GM19035 (cell line): ENCODE results near the gene LYRM2.

Experiments
- ATAC-seq: cut with Tn5 transposase; IDR thresholded peaks from one replicate; pipeline ENCODE4 v1.9.1; 2021; ENCODE audit not compliant: unreplicated experiment

Gene LYRM2

GRCh38 chr6:89562093-89562973 is 76.2 kb downstream of the LYRM2 start:
- no peak for ATAC-seq

DNA sequence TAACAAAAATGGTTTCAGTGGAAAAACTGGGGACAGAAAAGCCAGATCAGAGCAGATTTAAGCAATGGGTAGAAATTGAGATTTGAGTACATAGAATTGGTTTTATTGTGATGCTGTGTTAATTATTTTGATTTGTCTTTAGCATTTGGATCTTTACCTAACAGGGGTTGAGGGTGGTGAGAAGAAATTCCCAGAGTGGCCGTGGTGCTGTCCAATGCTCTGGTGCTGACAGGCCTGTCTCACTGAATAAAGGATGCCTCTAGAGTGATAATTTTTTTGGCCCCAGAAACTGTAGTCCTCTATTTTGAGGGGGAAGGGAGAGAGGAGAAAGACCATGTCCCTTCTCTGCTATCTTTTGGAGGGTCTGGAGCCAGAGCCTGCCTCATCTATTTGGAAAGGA is 79.1 kb downstream of the LYRM2 start:
- no peak for ATAC-seq

DNA sequence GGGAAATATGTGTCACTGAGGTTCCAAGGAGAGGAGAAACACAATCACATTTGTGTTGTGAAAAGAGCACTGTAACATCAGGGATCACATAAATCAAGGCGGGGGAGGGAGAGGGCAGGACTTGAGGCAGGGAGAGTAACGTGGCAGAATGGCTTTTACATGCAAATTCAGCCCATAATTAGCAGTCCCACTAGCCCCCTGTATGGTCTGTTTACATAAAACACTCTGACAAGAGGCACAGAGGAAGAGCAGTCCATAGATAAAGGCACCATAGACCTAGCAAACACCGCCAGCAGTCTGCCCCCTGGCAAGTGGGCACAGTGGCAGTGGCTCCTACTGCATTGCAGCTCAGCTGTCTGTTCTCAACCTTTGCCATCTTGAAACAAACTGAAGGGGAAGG is 82.7 kb downstream of the LYRM2 start:
- no peak for ATAC-seq

DNA sequence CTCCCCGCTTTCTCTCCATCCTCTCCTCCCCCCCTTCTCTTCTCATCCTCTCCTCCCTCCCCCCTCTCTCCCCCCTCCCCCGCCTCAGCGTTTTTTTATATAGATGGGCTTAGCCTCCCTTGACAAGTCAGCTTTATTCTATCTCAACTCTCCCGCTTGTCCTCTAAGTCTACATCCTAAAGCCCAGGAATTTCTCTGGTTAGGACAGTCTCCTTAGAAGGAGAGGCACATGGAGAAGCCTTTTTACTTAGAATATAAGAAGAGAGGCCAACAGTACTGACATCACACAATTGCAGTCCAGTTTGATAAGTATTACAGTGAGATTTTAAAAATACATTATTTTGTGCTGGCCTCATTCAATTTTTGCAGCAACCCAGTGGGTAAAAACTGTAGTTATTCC is 83.5 kb downstream of the LYRM2 start:
- ATAC-seq = no peak

DNA sequence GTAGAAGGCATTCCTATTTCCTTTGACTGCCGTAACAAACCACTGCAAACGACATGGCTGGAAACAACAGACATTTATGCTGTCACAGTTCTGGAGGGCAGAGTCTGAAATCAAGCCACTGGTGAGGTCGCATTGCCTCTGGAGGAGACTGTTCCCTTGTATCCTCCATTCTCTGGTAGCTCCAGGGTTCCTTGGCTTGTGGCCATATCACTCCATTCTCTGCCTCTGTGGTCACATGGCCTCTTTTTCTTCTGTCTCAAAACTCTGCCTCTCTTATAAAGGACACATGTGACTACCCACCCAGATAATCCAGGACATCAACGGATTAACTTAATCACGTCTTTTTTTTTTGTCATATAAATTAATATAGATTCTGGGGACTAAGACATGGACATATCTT is 84.4 kb downstream of the LYRM2 start:
- no peak for ATAC-seq

DNA sequence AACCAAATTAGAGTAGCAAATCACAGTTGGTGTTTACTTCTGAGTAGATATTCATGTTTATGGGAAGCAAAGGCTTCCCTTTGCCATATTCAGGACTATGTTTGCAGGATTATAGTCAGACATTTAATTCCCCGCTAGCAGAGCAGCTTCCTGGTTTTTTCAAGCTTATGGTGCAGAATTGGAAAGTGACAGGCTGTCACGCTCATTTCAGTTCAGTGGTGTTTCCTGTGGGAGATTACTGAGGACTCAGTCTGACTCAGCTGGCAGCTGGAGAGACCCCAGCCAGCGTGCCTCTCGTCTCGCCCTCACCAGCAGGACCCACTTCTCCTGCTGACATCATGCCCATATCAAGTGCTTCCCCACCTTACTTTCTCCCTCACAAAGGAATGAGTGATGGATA is 85.1 kb downstream of the LYRM2 start:
- ATAC-seq = no peak

GRCh38 chr6:89547281-89547680 is 91.3 kb downstream of the LYRM2 start:
- no peak for ATAC-seq

DNA sequence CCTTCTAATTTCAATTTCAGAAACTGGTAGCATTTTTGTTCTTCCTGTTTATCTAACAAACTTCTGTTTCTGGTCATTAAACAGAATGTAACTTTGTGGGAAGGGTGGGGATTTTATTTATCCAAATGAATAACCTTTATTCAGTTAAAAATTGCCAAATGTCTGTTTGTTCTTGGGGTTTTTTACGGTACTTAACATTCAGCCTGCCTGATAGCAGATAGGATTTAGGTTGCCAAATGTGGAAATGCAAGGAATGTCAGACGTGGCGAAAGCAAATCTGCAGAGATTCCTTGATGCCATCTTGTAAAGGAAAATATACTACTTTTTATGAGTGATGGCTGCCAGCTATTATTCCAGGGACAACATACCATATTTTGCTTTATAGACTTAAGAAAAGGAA is 95.7 kb downstream of the LYRM2 start:
- ATAC-seq = no peak

DNA sequence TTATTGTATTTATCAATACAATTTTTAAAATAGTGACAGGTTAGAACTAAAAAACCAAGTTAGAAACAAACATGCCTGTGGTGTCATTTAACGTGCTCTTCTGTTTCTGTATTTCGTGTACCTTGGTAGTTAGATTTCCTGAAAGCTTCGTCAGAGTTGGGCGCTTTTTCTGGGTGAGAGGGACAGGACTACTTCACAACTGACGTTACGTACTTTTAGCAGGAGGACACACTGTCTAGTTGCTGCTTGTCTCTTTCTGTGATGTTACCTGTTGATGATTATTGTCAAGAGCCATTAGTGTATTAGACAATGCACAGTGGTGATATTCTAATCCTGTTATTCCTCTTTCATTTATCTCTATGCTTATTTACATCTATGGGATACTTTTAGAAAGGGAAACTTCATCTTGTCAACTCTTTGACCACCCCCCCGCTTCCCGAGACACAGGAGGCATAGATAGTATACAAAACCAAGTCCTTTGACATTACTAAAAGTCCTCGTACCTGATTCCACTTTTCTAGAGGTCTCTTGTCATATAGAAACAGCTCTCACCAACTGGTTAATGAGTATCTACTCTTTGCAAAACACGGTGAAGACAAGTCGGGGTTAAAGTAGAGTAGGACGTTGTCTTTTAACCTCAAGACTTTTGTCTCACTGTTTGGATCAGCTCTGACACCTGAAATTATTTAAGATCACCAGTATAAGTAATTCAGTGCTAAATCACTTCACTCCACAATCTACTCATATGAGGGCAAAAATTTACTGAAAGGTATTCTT is 96.3 kb downstream of the LYRM2 start:
- ATAC-seq = no peak

DNA sequence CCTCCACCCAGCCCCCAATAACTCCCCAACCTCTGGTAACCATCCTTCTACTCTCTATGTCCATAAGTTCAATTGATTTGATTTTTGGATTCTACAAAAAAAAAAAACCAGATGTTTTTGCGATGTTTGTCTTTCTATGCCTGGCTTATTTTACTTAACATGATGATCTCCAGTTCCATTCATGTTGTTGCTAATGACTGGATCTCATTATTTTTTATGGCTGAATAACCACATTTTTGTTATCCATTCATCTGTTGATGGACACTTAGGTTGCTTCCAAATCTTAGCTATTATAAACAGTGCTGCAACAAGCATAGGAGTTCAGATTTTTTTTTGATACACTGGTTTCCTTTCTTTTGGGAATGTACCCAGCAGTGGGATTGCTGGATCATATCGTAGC is 98.8 kb downstream of the LYRM2 start:
- no peak for ATAC-seq

DNA sequence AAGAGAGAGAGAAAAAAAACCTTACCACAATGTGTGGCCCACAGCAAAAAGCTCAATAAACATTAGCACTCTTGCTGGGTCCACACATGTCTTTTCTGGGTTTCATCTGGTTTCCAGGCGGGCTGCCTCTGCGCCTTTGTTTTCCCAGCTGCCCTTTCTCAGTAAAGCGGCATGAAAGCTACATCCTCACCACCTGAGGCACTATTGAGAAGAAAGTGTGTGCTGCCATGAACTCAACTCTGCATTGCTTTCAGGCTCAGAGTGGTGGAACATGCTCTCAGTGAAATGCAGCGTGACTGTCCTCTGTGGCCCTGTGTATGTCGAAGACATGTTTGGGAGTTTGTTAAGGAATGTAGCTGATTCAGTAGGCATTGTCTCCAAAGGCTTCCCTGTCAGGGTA is 102.3 kb downstream of the LYRM2 start:
- no peak for ATAC-seq

DNA sequence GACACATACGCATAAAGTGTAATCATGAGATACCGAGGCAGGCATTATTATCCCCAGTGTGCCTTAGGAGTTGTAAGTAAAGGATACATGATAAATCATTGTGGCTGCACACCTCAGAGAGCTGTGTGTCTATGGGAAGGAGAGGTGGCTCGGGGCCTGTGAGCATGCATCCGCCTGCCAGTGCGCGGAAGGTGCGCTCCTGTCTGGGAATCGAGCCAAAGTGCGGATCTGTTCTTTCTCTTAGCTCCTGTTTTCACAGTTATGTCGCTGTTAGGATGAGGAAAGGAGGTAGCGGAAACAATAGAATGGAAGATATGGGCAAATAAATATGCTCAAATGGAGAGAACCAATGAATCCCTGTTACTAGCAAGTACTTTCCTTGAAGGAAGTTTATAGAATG is 107.6 kb downstream of the LYRM2 start:
- ATAC-seq = no peak

DNA sequence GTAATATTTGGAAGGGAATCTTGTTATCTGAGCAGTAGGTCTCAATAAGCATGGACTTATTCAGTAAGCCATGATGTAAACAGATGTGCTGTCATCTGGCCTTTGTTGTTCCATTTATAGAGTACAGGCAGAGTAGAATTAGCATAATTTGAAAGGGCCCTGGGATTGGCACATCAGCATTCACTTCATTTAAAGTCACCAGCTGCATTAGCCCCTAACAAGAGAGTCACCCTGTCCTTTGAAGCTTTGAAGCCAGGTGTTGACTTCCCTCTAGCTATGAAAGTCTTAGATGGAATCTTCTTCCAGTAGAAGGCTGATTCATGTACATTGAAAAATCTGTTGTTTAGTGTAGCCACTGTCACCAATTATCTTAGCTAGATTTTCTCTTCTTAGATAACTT is 109.7 kb downstream of the LYRM2 start:
- ATAC-seq = no peak

DNA sequence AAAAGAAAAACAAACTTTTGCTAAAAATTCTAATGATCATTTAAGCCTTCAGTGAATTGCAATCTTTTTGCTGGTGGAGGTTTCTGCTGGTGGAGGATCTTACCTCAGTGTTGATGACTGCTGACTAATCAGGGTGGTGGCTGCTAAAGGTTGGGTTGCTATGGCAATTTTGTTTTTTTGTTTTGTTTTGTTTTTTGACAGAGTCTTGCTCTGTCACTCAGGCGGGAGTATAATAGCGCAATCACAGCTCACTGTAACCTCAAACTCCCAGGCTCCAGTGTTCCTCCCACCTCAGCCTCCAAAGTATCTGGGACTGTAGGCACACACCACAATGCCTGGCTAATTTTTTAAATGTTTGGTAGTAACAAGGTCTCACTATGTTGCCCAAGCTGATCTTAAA is 110.9 kb downstream of the LYRM2 start:
- no peak for ATAC-seq

DNA sequence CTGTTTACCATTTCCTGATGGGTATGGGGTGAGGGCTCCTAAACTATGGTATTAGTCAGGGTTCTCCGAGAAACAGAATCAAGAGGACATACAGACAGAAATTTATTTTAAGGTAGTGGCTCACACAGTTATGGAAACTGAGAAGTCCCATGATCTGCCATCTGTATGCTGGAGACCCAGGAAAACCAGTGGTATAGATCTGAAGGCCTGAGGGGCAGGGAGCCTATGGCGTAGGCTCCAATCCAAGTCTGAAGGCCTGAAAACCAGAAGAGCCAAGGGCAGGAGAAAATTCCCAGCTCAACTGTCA is 112.0 kb downstream of the LYRM2 start:
- ATAC-seq = no peak

GRCh38 chr6:89525786-89526562 is 112.6 kb downstream of the LYRM2 start:
- no peak for ATAC-seq

GRCh38 chr6:89522778-89523177 is 115.8 kb downstream of the LYRM2 start:
- no peak for ATAC-seq

DNA sequence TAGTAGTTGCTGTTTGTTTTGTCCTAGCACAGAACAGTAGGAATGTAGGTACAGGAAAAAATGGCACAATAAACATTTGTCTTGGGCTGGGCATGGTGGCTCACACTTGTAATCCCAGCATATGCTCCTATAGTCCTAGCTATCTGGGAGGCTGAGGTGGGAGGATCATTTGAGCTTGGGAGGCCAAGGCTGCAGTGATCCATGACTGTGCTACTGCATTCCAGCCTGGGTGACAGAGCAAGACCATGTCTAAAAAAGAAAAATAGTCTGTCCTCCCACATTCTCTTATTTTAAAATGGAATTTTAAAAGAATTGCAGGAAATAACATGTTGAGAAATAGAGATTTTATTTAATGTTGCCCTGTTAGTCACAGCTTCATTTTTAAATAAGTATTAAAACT is 117.8 kb downstream of the LYRM2 start:
- no peak for ATAC-seq

DNA sequence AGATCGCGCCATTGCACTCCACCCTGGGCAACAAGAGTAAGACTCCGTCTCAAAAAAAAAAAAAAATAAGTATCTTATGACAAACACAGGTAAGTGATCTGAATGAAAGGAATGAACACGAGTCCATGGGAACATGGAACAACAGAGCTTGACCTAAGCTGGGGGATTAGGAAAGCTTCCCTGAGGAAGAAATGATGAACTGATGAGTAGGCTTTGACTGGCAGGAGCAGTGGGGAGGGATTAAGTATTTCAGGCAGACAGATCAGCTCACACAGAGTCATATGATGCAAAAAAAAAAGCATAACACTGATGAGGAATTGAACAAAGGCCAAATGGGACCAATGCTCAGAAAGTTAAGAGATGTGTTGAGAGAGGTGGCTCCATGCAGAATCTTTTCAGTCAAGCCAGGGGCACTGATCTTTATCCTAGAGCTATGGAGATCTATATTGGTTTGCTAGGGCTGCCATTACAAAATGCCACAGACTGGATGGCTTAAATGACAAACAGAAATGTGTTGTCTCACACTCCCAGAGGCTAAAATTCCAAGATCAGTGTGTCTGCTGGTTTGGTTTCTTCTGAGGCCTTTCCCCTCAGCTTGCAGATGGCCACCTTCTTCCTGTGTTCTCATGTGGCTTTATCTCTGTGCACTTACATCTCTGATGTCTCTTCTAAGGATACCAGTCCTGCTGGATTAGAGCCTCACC is 120.0 kb downstream of the LYRM2 start:
- no peak for ATAC-seq
